ENCODE data around the gene EXOC6B.

EXOC6B gene

DNA sequence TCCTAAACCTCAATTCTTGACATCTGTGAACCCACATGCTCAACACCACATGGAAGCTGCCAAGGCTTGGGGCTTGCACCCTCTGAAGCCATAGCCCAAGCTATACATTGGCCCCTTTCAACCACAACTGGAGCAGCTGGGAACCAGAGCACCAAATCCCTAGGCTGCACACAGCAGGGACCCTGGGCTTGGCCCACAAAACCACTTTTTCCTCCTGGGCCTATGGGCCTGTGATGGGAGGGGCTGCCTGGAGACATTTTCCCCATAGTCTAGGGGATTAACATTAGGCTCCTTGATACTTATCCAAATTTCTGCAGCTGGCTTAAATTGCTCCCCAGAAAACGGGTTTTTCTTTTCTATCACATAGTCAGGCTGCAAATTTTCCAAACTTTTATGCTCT is 40.3 kb downstream of the EXOC6B start:
- Mint-ChIP-seq H3K4me1 (ENCODE audit: low read depth) (no peaks in the 10 kb centered on the region), H3K27me3 (no peaks in the 10 kb centered on the region), H3K4me3 (no peak overlapping the region), H3K27ac (no peak overlapping the region), H3K9me3 (no peaks in the 10 kb centered on the region), H3K36me3 (ENCODE audit: low read depth) (peaks cover 7% of the 10 kb centered on the region)

GRCh38 chr2:72782520-72782919 is 43.3 kb downstream of the EXOC6B start:
- Mint-ChIP-seq H3K27ac (no peak overlapping the region), H3K9me3 (no peaks in the 10 kb centered on the region), H3K4me1 (ENCODE audit: low read depth) (peaks cover 7% of the 10 kb centered on the region), H3K4me3 (no peak overlapping the region), H3K27me3 (no peaks in the 10 kb centered on the region), H3K36me3 (ENCODE audit: low read depth) (peaks cover 7% of the 10 kb centered on the region)

- no peak overlapping the region for H3K4me3 Mint-ChIP-seq
- H3K27ac Mint-ChIP-seq: no peak overlapping the region
- no peaks in the 10 kb centered on the region for H3K9me3 Mint-ChIP-seq
- H3K27me3 Mint-ChIP-seq: no peaks in the 10 kb centered on the region
- peaks cover 7% of the 10 kb centered on the region for H3K36me3 Mint-ChIP-seq (ENCODE audit: low read depth)
- peaks cover 7% of the 10 kb centered on the region for H3K4me1 Mint-ChIP-seq (ENCODE audit: low read depth)
Measured at GRCh38 chr2:72781480-72781879, 44.4 kb downstream of the EXOC6B start.

- Mint-ChIP-seq H3K9me3 (no peaks in the 10 kb centered on the region), H3K27ac (no peak overlapping the region), H3K4me3 (no peak overlapping the region), H3K27me3 (no peaks in the 10 kb centered on the region), H3K4me1 (ENCODE audit: low read depth) (peaks cover 7% of the 10 kb centered on the region), H3K36me3 (ENCODE audit: low read depth) (peaks cover 7% of the 10 kb centered on the region)
Measured at GRCh38 chr2:72780477-72780876, 45.4 kb downstream of the EXOC6B start.

GRCh38 chr2:72779495-72779894 is 46.3 kb downstream of the EXOC6B start:
- H3K9me3 Mint-ChIP-seq: no peaks in the 10 kb centered on the region
- H3K27ac Mint-ChIP-seq: no peak overlapping the region
- peaks cover 7% of the 10 kb centered on the region for H3K4me1 Mint-ChIP-seq (ENCODE audit: low read depth)
- no peaks in the 10 kb centered on the region for H3K27me3 Mint-ChIP-seq
- H3K36me3 Mint-ChIP-seq (ENCODE audit: low read depth): peaks cover 4% of the 10 kb centered on the region
- H3K4me3 Mint-ChIP-seq: no peak overlapping the region

GRCh38 chr2:72778410-72778809 is 47.4 kb downstream of the EXOC6B start:
- Mint-ChIP-seq H3K4me3 (no peak overlapping the region), H3K4me1 (ENCODE audit: low read depth) (peaks cover 7% of the 10 kb centered on the region), H3K27me3 (no peaks in the 10 kb centered on the region), H3K27ac (no peak overlapping the region), H3K9me3 (no peaks in the 10 kb centered on the region), H3K36me3 (ENCODE audit: low read depth) (no peaks in the 10 kb centered on the region)

GRCh38 chr2:72770879-72771461 is 54.9 kb downstream of the EXOC6B start:
- Mint-ChIP-seq H3K36me3 (ENCODE audit: low read depth) (no peaks in the 10 kb centered on the region), H3K27me3 (no peaks in the 10 kb centered on the region), H3K9me3 (no peaks in the 10 kb centered on the region), H3K27ac (no peak overlapping the region), H3K4me3 (no peak overlapping the region), H3K4me1 (ENCODE audit: low read depth) (no peaks in the 10 kb centered on the region)

DNA sequence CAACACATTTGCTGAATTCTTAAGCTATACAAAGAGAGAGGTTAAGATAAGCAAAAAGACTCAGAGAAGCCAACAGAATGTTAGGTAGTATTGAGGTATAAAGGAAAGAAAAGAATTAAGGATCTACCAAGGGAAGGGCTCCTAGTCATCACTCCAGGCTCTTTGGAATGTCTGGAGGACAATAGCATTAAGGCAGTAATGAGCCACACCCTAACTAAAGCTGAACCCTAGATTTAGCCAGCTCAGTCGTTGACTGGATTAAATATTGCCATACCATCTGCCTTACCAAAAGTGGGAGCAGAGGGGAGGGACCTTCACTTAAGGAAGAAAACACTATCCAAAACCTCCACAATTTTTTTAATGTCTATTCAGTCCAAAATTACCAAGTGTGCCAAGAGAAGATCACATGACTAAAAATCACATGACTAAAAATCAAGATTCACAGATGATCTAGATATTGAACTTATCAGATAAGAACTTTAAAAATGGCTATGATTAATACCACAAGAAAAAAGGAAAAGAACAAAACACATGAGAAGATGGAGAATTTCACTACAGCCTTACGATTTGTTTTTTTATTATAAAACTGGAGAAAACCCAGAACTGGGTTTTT is 59.7 kb downstream of the EXOC6B start:
- no peak overlapping the region for H3K4me3 Mint-ChIP-seq
- no peaks in the 10 kb centered on the region for H3K4me1 Mint-ChIP-seq (ENCODE audit: low read depth)
- H3K27ac Mint-ChIP-seq: no peak overlapping the region
- H3K36me3 Mint-ChIP-seq (ENCODE audit: low read depth): peaks cover 17% of the 10 kb centered on the region
- H3K9me3 Mint-ChIP-seq: peaks cover 9% of the 10 kb centered on the region
- H3K27me3 Mint-ChIP-seq: no peaks in the 10 kb centered on the region

DNA sequence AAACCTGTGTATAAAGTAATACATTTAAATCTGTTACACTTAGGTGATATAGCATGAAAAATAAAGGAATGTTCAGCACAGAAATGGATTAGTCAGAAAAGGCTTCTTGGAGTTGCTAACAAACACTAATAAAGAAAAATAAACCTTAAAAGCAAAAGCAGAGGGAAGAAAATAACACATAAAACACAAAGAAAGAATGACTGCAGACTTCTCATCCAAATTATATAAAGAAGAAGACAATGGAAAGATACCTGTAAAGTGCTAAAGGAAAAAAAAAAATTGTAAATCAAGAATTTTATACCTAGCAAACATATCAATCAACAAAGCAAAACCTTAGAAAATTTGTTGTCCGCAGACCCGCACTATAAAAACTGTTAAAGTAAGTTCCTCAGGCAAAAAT is 63.6 kb downstream of the EXOC6B start:
- peaks cover 28% of the 10 kb centered on the region for H3K36me3 Mint-ChIP-seq (ENCODE audit: low read depth)
- peaks cover 11% of the 10 kb centered on the region for H3K9me3 Mint-ChIP-seq
- H3K4me3 Mint-ChIP-seq: no peak overlapping the region
- no peaks in the 10 kb centered on the region for H3K27me3 Mint-ChIP-seq
- no peaks in the 10 kb centered on the region for H3K4me1 Mint-ChIP-seq (ENCODE audit: low read depth)
- H3K27ac Mint-ChIP-seq: no peak overlapping the region

GRCh38 chr2:72759755-72760154 is 66.1 kb downstream of the EXOC6B start:
- no peak overlapping the region for H3K27ac Mint-ChIP-seq
- no peaks in the 10 kb centered on the region for H3K4me1 Mint-ChIP-seq (ENCODE audit: low read depth)
- no peaks in the 10 kb centered on the region for H3K27me3 Mint-ChIP-seq
- H3K36me3 Mint-ChIP-seq (ENCODE audit: low read depth): peaks cover 28% of the 10 kb centered on the region
- H3K9me3 Mint-ChIP-seq: peaks cover 11% of the 10 kb centered on the region
- H3K4me3 Mint-ChIP-seq: no peak overlapping the region

- no peak overlapping the region for H3K4me3 Mint-ChIP-seq
- no peaks in the 10 kb centered on the region for H3K4me1 Mint-ChIP-seq (ENCODE audit: low read depth)
- H3K36me3 Mint-ChIP-seq (ENCODE audit: low read depth): peaks cover 16% of the 10 kb centered on the region
- peaks cover 5% of the 10 kb centered on the region for H3K9me3 Mint-ChIP-seq
- H3K27ac Mint-ChIP-seq: no peak overlapping the region
- no peaks in the 10 kb centered on the region for H3K27me3 Mint-ChIP-seq
Measured at GRCh38 chr2:72757177-72757775, 68.6 kb downstream of the EXOC6B start.

GRCh38 chr2:72755647-72756423 is 70.0 kb downstream of the EXOC6B start:
- no peaks in the 10 kb centered on the region for H3K27me3 Mint-ChIP-seq
- H3K9me3 Mint-ChIP-seq: no peaks in the 10 kb centered on the region
- no peak overlapping the region for H3K27ac Mint-ChIP-seq
- H3K36me3 Mint-ChIP-seq (ENCODE audit: low read depth): peaks cover 9% of the 10 kb centered on the region
- H3K4me3 Mint-ChIP-seq: no peak overlapping the region
- H3K4me1 Mint-ChIP-seq (ENCODE audit: low read depth): no peaks in the 10 kb centered on the region

GRCh38 chr2:72754628-72755320 is 71.1 kb downstream of the EXOC6B start:
- H3K36me3 Mint-ChIP-seq (ENCODE audit: low read depth): no peaks in the 10 kb centered on the region
- no peaks in the 10 kb centered on the region for H3K27me3 Mint-ChIP-seq
- no peak overlapping the region for H3K4me3 Mint-ChIP-seq
- H3K27ac Mint-ChIP-seq: no peak overlapping the region
- H3K9me3 Mint-ChIP-seq: no peaks in the 10 kb centered on the region
- no peaks in the 10 kb centered on the region for H3K4me1 Mint-ChIP-seq (ENCODE audit: low read depth)

DNA sequence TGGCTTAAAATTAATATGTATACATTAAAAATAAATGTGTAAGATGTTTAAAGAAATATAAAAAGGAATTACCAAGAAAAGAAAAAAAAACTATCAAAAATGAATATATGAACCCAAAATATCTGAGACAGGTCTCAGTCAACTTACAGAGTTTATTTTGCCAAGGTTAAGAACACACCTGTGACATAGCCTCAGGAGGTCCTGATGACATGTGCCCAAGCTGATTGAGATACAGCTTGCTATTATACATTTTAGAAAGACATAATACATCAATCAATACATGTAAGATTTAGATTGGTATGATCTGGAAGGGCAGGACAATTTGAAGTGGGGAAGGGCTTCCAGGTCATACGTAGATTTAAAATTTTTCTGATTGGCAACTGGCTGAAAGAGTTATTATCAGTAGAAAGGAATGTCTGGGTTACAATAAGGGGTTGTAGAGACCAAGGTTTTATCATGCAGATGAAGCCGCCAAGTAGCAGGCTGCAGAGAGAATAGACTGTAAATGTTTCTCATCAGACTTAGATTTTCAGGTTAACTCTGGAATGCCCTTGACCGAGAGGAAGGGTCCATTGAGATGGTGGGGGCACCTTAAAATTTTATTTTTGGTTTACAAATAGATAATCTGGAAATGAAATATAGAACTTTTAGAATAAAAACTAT is 74.7 kb downstream of the EXOC6B start:
- Mint-ChIP-seq H3K27ac (no peak overlapping the region), H3K4me1 (ENCODE audit: low read depth) (no peaks in the 10 kb centered on the region), H3K36me3 (ENCODE audit: low read depth) (no peaks in the 10 kb centered on the region), H3K4me3 (no peak overlapping the region), H3K9me3 (no peaks in the 10 kb centered on the region), H3K27me3 (no peaks in the 10 kb centered on the region)
